D721Med (cell line): ENCODE measurements around the gene SOWAHB.

Source experiments
- DNase-seq: peaks from one replicate; pipeline ENCODE4 v3.0.0; 2011; ENCODE audit warnings: low spot score; ENCODE audit not compliant: insufficient read length
- FAIRE-seq: peaks from 2 replicates; lab custom pipeline; 2011; peaks lifted over from hg19 to GRCh38; lab: Jason Lieb, UNC
- CTCF ChIP-seq: IDR thresholded peaks from 2 replicates; pipeline ENCODE4 v1.5.1; 2012; ENCODE audit warnings: mild to moderate bottlenecking, control low read depth; ENCODE audit not compliant: insufficient read depth; ENCODE audit errors: missing control alignments

Gene SOWAHB

GRCh38 chr4:76930685-76931084, 32.7 kb upstream of the SOWAHB start:
- FAIRE-seq (no peak), DNase-seq (no peak)
- TF ChIP-seq CTCF, result no peak

- TF ChIP-seq CTCF, result no peak
- FAIRE-seq (no peak), DNase-seq (no peak)
These were observed 28.9 kb upstream of the SOWAHB start for GRCh38 chr4:76926841-76927240.

GRCh38 chr4:76923619-76924357, 25.8 kb upstream of the SOWAHB start:
- FAIRE-seq (no peak), DNase-seq (no peak)
- no peak for TF ChIP-seq CTCF

GRCh38 chr4:76920715-76921114, 22.8 kb upstream of the SOWAHB start:
- no peak for FAIRE-seq
- TF ChIP-seq CTCF, result no peak
- DNase-seq, result no peak

GRCh38 chr4:76909711-76910110, 11.8 kb upstream of the SOWAHB start:
- no peak for DNase-seq
- no peak for FAIRE-seq
- no peak for TF ChIP-seq CTCF

- DNase-seq (no peak), FAIRE-seq (no peak)
- TF ChIP-seq CTCF, result no peak
These were observed 7.6 kb upstream of the SOWAHB start for GRCh38 chr4:76905521-76905920.

- TF ChIP-seq CTCF, result no peak
- DNase-seq, result no peak
- FAIRE-seq, result no peak
These were observed 6.8 kb upstream of the SOWAHB start for GRCh38 chr4:76904646-76905190.
